ENCODE data around the gene UBAP1. TPM values are rescaled to one million over a fixed set of nuclear protein-coding genes. Genes with fewer than 3 reads are reported as not detected.
"Not testable (repeated sequence)": the region's sequence is repeated elsewhere in the genome, so short reads cannot be mapped to it uniquely, and the experiment has no call there.

UBAP1 gene
- total RNA-seq, 1 donor from 2014 or later, result 48.9 TPM

GRCh38 chr9:34176089-34176488, 2.8 kb upstream of the UBAP1 start:
- DNase-seq (ENCODE audit: missing footprints), result no peak
- intact Hi-C loops (cut with DNase I), result loop anchor here (5.0 kb wide), 1 partner anchor 76 kb away; no protein-coding TSS in a partner anchor
- ATAC-seq, result no peak

DNA sequence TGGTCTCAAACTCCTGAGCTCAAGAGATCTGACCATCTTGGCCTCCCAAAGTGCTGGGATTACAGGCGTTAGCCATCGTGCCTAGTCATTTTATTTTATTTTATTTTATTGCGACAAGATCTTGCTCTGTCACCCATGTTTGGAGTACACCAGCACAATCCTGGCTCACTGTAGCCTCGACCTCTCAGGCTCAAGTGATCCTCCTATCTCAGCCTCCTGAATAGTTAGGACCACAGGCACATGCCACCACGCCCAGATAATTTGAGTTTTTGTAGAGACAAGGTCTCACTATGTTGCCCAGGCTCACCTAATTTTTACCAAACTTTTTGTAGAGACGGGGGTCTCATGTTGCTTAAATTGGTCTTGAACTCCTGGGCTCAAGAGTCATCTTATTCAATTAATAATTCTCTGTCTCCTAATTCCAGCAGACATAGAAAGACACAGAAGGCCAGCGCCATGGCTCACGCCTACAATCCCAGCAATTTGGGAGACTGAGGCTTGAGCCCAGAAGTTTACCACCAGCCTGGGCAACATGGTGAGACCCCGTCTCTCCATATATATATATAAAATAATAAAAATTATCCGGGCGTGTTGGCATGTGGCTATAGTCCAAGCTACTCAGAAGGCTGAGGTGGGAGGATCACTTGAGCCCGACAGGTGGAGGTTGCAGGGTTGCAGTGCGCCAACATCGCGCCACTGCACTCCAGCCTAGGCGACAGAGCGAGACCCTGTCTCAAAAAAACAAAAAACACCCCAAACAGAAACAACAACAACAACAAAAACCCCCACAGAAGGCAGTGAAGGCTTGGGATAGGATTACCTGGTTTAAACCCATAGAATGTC, 1.0 kb upstream of the UBAP1 start:
- ATAC-seq (no peak), DNase-seq (ENCODE audit: missing footprints) (no peak)
- intact Hi-C loops (cut with DNase I), result loop anchor here (2.0 to 5.0 kb wide), 2 partner anchors 55 to 74 kb away; no protein-coding TSS in a partner anchor

DNA sequence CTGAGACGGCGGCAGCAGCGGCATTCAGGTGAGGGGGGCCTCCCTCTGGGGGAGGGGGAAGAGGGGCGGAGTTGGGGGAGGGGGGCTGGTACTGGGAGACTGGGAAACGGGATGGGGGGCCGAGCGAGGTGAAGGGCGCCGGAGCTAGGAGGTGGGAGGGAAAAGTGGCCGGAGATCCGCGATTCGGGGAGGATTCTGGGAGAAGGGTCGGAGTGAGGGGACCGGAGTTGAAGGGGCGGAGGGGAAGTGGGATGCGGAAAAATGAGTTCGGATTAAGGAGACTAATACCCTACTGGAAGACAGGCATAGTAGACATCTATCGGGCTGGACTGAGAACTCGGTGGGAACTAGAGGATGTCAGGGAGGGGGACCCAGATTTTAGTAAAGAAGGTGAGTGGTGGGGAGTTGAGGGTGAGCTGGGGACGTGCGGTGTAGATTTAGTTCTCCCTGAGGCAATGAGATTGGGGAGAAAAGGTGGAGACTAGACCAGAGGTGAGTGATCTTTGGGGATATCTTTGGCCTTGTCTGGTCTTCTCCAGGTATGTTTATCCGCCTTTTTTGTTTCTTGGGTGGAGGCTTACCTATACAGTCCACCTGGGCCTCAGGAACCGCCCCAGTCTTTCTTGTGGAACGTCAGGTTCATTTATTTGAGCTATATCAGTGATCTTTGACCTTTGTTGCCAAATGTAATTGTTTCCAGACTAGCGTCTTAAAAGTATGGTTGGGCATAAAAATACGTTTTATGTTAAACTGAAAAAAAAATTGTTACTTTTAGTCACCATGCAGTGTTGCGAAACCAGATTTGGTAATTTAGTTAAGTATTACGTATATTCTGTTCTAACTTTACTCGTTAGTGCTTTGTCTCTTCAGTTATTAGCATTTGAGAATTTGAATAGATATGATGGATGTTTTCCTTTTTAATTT, 632 bp downstream of the UBAP1 start:
- no peak for DNase-seq (ENCODE audit: missing footprints)
- peak; percentile 59 for ATAC-seq
- intact Hi-C loops (cut with DNase I), result loop anchor here (2.0 to 5.0 kb wide), 2 partner anchors 57 to 73 kb away; no protein-coding TSS in a partner anchor

DNA sequence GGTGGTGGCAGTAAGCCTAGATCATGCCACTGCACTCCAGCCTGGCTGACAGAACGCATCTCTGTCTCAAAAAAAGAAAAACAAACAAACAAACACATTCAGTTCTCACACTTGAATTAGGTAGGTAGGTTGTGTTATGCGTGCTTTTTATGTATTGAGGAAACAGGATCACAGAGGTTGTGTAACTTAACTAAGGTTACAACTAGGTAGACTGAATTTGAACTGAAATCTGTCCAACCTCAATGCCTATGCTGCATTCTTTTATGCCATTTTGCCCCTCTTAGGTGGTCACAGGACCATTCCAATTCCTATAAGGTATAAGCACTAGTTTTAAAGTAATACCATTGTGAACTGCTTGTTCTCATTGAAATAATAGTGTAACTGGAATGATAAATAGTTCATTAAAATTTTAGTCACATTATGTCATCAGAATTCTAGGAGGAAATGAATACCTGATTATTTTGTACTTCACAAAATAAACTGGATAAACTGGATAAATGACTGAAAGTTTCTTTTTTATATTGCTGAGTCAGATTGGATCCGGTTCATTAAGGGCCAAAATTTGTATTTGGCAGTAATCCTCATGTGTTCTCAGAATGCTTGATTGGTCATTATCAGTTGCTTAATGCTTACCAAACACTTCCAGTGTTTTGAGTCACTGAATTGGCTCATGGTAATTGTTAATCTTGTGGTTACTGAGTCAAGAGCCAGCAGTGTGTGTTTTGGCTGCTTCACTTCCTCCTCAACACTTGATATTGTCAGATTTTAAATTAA, 7.1 kb downstream of the UBAP1 start:
- DNase-seq (ENCODE audit: missing footprints) (no peak), ATAC-seq (peak; percentile 92)
- intact Hi-C loops (cut with DNase I), result loop anchor here (2.0 kb wide), 1 partner anchor 67 kb away; no protein-coding TSS in a partner anchor

GRCh38 chr9:34187891-34188240, 9.0 kb downstream of the UBAP1 start:
- DNase-seq (ENCODE audit: missing footprints) (no peak), ATAC-seq (no peak)
- intact Hi-C loops (cut with DNase I), result loop anchor here (2.0 kb wide), 1 partner anchor 65 kb away; no protein-coding TSS in a partner anchor

- ATAC-seq (no peak), DNase-seq (ENCODE audit: missing footprints) (no peak)
- intact Hi-C loops (cut with DNase I), result no loop called here
Observed at GRCh38 chr9:34190996-34191892, 12.4 kb downstream of the UBAP1 start.

- ATAC-seq, result no peak
- DNase-seq (ENCODE audit: missing footprints), result no peak
- intact Hi-C loops (cut with DNase I), result no loop called here
Observed at GRCh38 chr9:34195143-34195542, 16.3 kb downstream of the UBAP1 start.

- DNase-seq (ENCODE audit: missing footprints); ATAC-seq; intact Hi-C loops (cut with DNase I): not testable (repeated sequence)
Observed at GRCh38 chr9:34197286-34197685, 18.4 kb downstream of the UBAP1 start.

DNA sequence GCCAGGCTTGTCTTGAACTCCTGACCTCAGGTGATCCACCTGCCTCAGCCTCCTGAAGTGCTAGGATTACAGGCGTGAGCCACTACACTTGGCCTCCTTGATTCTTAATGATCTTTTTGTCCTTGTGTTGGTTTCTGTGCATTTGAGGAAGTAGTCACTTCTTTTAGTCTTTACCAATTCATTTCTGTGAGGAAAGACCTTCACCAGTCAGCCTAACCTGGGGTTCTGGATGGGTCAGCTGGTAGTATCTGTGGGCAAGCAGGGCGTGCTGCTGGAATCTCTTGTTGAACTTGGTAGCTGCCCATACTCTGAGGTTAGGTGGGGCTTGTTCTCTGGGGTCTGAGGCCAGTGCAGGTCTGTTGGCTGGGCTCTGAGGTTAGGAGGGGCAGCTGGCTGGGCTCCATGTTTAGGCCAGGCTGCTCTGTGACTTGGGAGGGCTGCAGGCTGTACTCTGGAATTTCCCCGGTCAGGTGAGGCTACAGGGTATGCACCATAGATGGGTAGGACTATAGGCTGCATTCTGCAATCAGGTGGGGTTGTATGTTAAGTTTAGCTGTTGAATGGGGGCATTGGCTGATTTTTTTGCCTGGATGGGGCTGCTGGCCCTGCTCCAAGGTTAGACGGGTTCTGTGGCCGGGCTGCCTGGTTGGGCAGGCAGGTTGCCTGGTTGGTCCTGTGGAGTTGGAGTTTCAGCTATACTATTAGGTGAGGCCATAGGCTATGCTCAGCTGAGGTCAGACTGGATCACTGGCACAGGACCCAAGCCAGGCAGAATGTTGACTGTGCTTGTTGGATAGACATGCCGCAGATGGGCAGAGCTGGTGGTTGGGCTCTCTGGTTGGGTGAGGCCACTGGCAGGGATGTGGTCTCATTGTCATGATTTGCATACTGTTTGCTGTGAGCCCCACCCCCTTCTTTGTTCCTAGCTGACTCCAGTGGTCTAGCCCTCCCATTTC, 19.2 kb downstream of the UBAP1 start:
- DNase-seq (ENCODE audit: missing footprints) (no peak), ATAC-seq (no peak)
- intact Hi-C loops (cut with DNase I), result no loop called here

DNA sequence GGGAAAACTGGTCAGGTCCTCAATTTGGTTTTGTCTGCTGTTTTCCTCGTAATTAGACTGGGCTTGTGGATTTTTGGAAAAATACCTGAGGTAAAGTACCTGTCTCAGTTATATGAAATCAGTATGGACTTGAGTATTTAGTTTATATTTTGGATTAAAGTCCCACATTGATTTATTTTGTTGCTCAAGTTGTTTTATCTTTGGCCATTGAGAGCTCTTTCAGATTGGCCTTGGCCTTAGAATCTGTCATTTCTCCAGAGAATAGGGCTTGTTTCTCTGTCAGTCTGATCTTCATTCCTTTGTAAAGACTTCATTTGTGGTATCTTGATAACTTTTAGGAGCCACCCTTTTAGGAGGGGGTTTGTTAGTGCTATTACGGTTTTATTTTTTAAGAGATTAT, 21.2 kb downstream of the UBAP1 start:
- ATAC-seq (no peak), DNase-seq (ENCODE audit: missing footprints) (no peak)
- intact Hi-C loops (cut with DNase I), result no loop called here

GRCh38 chr9:34203275-34203991, 24.6 kb downstream of the UBAP1 start:
- intact Hi-C loops (cut with DNase I), result no loop called here
- DNase-seq (ENCODE audit: missing footprints), result no peak
- no peak for ATAC-seq

DNA sequence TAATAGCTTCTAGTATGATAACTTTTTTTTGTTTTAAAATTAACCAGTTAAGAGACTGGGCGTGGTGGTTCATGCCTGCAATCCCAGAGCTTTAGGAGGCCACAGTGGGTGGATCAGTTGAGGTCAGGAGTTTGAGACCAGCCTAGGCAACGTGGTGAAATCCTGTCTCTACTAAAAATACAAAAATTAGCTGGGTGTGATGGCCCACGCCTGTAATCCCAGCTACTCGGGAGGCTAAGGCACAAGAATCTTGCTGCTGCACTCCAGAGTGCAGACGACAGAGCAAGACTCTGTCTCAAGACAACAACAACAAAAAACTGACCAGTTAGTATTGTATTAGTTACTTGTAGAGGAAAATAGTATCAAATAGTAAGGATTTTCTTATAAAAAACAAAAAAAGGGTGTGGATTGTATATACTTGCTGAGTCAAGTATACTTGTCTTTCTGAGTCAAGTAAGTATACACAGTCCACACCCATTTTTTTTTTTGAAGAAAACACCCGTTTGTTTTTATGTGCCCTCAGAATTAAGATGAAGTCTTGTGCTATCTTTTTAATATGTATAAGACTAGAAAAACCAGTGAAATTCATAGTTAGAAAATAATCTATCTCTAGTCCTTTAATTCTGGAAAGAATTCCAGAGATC, 25.3 kb downstream of the UBAP1 start:
- DNase-seq (ENCODE audit: missing footprints) (no peak), ATAC-seq (no peak)
- intact Hi-C loops (cut with DNase I), result no loop called here

DNA sequence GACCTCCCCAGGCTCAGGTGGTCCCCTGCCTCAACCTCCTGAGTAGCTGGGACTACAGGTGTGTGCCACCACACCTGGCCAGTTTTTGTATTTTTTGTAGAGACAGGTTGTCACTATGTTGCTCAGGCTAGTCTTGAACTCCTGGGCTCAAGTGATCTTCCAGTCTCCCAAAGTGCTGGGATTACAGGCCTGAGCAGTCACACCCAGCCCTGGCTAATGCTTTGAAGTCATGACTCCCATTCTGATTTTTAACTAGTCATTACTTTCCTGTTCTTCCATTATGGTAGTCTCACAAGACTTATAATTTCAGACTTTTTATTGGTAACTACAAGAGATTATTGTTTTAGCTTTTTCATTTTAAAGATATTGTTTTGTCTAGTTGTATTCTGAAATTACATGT, 26.3 kb downstream of the UBAP1 start:
- no peak for DNase-seq (ENCODE audit: missing footprints)
- ATAC-seq, result no peak
- intact Hi-C loops (cut with DNase I), result no loop called here

GRCh38 chr9:34206561-34206960, 27.7 kb downstream of the UBAP1 start:
- ATAC-seq (no peak), DNase-seq (ENCODE audit: missing footprints) (no peak)
- intact Hi-C loops (cut with DNase I), result no loop called here

- intact Hi-C loops (cut with DNase I), result no loop called here
- ATAC-seq (no peak), DNase-seq (ENCODE audit: missing footprints) (no peak)
Observed at GRCh38 chr9:34211395-34211794, 32.6 kb downstream of the UBAP1 start.
